PC-9 (cell line): Measurements from ENCODE around the gene STX8. TPM values are rescaled to one million over a fixed set of nuclear protein-coding genes. Genes with fewer than 3 reads are reported as not detected.

Experiments
- BruUV-seq: library from RNA; stranded (reverse); fragments of 400-500 nt; replicated peaks from 2 replicates; lab custom pipeline; 2021; lab: Mats Ljungman, UMichigan
- CTCF ChIA-PET: fragments of 300-600 bp; sonication (Branson Sonifier 250); formaldehyde crosslinking; loops from one replicate; lab custom pipeline; 2022; ENCODE audit warnings: antibody characterized with exemption; lab: Charles Lee
- POLR2A ChIA-PET: fragments of 300-600 bp; sonication (Branson Sonifier 250); formaldehyde crosslinking; loops from one replicate; lab custom pipeline; 2022; ENCODE audit warnings: antibody characterized with exemption; ENCODE audit not compliant: unreplicated experiment; lab: Charles Lee
- DNase-seq, 2 experiments: peaks; one replicate each; pipeline versions ENCODE4 v3.0.0 to v3.0.0-alpha.2; 2015 to 2022; ENCODE audit warnings: mixed read lengths in 1 of 2
- H2AFZ ChIP-seq: fragments of 200-600 bp; sonication (generic); 2 replicates; pipeline ENCODE4 v1.8.1; 2017; ENCODE audit warnings: antibody characterized with exemption
- H3F3A ChIP-seq: fragments of 200-600 bp; sonication (generic); 2 replicates; pipeline ENCODE4 v1.8.1; 2017; ENCODE audit warnings: antibody characterized with exemption, mild to moderate bottlenecking, low read depth; ENCODE audit not compliant: insufficient read depth
- H3K27ac ChIP-seq: fragments of 200-600 bp; sonication (generic); 2 replicates; pipeline ENCODE4 v1.6.1; 2016; ENCODE audit warnings: mixed run types
- H3K27me3 ChIP-seq: fragments of 200-600 bp; sonication (generic); 2 replicates; pipeline ENCODE4 v1.6.1; 2016; ENCODE audit warnings: low read depth, mixed run types; ENCODE audit not compliant: insufficient read depth
- H3K36me3 ChIP-seq: fragments of 200-600 bp; sonication (generic); 2 replicates; pipeline ENCODE4 v1.6.1; 2016; ENCODE audit warnings: low read depth, mixed run types
- H3K4me1 ChIP-seq: fragments of 200-600 bp; sonication (generic); replicated peaks from 2 replicates; pipeline ENCODE4 v1.6.1; 2016; ENCODE audit warnings: mixed run types; ENCODE audit not compliant: insufficient read depth
- H3K4me2 ChIP-seq: fragments of 200-600 bp; sonication (generic); 2 replicates; pipeline ENCODE4 v1.6.1; 2017; ENCODE audit warnings: mixed run types
- H3K4me3 ChIP-seq: fragments of 200-600 bp; sonication (generic); 2 replicates; pipeline ENCODE4 v1.6.1; 2016; ENCODE audit warnings: mixed run types
- H3K79me2 ChIP-seq: fragments of 200-600 bp; sonication (generic); 2 replicates; pipeline ENCODE4 v1.6.1; 2017; ENCODE audit warnings: low read depth, mixed run types
- H3K9me2 ChIP-seq: fragments of 200-600 bp; sonication (generic); 2 replicates; pipeline ENCODE4 v1.8.1; 2017; ENCODE audit warnings: mild to moderate bottlenecking; ENCODE audit not compliant: insufficient read depth
- H3K9me3 ChIP-seq: fragments of 200-600 bp; sonication (generic); 2 replicates; pipeline ENCODE4 v1.8.1; 2016; ENCODE audit warnings: low read depth; ENCODE audit not compliant: insufficient read depth
- H4K20me1 ChIP-seq: fragments of 200-600 bp; sonication (generic); 2 replicates; pipeline ENCODE4 v1.8.1; 2017; ENCODE audit not compliant: insufficient read depth
- EZH2 ChIP-seq: fragments of 200-600 bp; sonication (generic); IDR thresholded peaks from 2 replicates; pipeline ENCODE4 v1.8.0; 2017; ENCODE audit warnings: antibody characterized with exemption, low read depth
- intact Hi-C: fragments of 100-400 bp; cut with micrococcal nuclease; formaldehyde crosslinking; loops from one replicate; pipeline ENCODE4 v1.10.0; 2022; ENCODE audit not compliant: unreplicated experiment
- total RNA-seq: library from RNA; stranded (reverse); gene quantifications from 2 replicates; pipeline ENCODE4 v1.2.3, GENCODE V29; 2021
- TF ChIP-seq, protein P1 (sequence below): fragments of 200-600 bp; sonication (generic); conservative IDR thresholded peaks from 2 replicates; pipeline ENCODE4 v1.6.1; 2017; ENCODE audit warnings: mixed run types, antibody characterized with exemption, mild to moderate bottlenecking, moderate library complexity

STX8 gene
- total RNA-seq, 1 experiment from 2014 or later, result 60.6 TPM

DNA sequence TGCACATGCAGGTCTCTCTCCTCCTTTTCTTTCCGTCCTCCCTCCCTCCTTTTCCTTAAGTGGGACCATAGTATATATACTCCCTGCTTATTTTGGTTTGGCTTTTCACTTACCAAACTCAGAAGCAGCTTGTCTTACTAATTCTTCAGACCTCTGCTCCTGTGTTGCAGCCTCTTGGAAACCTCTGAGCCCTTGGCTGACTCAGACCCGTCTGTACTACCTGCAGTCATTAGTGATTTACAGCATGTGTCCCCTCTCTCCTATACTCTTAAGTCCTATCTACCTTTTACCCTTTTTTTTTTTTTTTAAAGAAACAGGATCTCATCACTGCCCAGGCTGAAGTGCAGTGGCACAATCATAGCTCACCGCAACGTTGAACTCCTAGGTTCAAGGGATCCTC, 207.0 kb downstream of the STX8 start:
- no peaks in the 10 kb centered on the region for H3K36me3 ChIP-seq
- no peak overlapping the region for H3K27ac ChIP-seq
- no peaks in the 10 kb centered on the region for H3K9me3 ChIP-seq
- H3K4me1 ChIP-seq, result 0 out of 2 replicates have a peak, but pooled peaks cover 4% of the 10 kb centered on the region
- CTCF ChIA-PET, result interaction anchor here (0.6 kb wide), 1 partner anchor 70 kb away, joined by 3 read pairs; no protein-coding TSS in a partner anchor
- intact Hi-C loops, result no loop called here
- no peaks in the 10 kb centered on the region for H3K9me2 ChIP-seq
- no TSS peak for BruUV-seq
- H3K27me3 ChIP-seq, result no peaks in the 10 kb centered on the region
- H2AFZ ChIP-seq, result no peak overlapping the region
- H3K79me2 ChIP-seq, result no peaks in the 10 kb centered on the region
- no peaks in the 10 kb centered on the region for H4K20me1 ChIP-seq
- no peak overlapping the region for H3K4me3 ChIP-seq
- POLR2A ChIA-PET, result no interaction called here
- no peak for DNase-seq
- TF ChIP-seq, protein P1, sequence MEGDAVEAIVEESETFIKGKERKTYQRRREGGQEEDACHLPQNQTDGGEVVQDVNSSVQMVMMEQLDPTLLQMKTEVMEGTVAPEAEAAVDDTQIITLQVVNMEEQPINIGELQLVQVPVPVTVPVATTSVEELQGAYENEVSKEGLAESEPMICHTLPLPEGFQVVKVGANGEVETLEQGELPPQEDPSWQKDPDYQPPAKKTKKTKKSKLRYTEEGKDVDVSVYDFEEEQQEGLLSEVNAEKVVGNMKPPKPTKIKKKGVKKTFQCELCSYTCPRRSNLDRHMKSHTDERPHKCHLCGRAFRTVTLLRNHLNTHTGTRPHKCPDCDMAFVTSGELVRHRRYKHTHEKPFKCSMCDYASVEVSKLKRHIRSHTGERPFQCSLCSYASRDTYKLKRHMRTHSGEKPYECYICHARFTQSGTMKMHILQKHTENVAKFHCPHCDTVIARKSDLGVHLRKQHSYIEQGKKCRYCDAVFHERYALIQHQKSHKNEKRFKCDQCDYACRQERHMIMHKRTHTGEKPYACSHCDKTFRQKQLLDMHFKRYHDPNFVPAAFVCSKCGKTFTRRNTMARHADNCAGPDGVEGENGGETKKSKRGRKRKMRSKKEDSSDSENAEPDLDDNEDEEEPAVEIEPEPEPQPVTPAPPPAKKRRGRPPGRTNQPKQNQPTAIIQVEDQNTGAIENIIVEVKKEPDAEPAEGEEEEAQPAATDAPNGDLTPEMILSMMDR, result no peak
- TF ChIP-seq EZH2, result no peak
- H3K4me2 ChIP-seq, result no peak overlapping the region
- no peaks in the 10 kb centered on the region for H3F3A ChIP-seq

DNA sequence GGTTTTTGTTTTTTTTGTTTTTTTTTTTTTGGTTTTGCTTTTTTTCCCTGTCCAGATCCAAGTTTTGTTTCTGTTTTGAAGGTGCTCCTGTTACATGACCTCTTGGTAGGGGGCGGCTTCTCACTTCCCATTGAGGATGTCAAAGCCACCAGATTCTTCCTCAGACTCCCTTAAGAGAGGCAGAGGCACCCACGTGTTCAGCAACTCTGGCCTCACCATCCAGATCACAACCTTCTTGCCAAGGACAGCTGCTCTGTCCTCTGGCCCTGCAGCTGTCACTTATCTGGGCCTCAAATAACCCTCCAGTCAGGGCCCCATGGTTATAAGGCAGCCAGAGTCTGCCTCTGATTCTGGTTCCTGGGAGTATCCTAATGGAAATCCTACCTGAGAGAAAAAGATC, 208.5 kb downstream of the STX8 start:
- Histone ChIP-seq H3K36me3 (no peaks in the 10 kb centered on the region), H3K27me3 (no peaks in the 10 kb centered on the region), H3K79me2 (no peaks in the 10 kb centered on the region), H3K27ac (no peak overlapping the region), H3K4me3 (no peak overlapping the region), H4K20me1 (no peaks in the 10 kb centered on the region), H3K4me1 (0 out of 2 replicates have a peak, but pooled peaks cover 4% of the 10 kb centered on the region), H3K4me2 (no peak overlapping the region), H3F3A (no peaks in the 10 kb centered on the region), H3K9me2 (no peaks in the 10 kb centered on the region), H2AFZ (no peak overlapping the region), H3K9me3 (no peaks in the 10 kb centered on the region)
- TF ChIP-seq, protein P1, result no peak
- TF ChIP-seq EZH2, result no peak
- intact Hi-C loops, result no loop called here
- ChIA-PET POLR2A (no interaction called here), CTCF (no interaction called here)
- DNase-seq, result no peak
- BruUV-seq, result no TSS peak

DNA sequence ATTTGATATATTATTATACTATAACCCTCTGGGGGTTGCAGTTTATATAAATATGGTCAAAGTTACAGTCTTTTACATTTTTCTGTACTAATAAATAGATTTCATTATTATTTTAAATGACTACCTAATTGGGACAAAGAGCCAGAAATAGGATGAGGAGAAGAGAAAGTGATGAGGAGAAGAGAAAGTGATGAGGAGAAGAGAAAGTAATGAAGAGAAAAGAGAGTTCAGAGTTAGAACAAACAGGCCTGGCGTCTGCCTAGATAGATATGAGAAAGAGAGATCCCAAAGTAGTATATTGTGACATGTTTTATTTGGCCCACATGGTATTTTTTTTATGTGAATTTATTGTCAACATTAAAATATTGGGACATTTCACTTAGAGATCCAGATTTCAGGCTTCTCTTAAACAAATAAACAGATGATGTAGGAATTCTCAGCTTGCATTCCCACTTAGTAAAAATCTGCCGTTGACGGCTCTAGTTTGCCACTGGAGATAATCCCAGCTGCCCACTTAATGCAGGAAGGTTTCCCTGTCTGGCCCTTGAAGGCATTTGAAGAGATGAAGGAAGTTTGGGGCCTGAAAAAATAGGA, 210.7 kb downstream of the STX8 start:
- no TSS peak for BruUV-seq
- no peaks in the 10 kb centered on the region for H3K4me1 ChIP-seq
- H3F3A ChIP-seq, result no peaks in the 10 kb centered on the region
- intact Hi-C loops, result no loop called here
- CTCF ChIA-PET, result no interaction called here
- no peak overlapping the region for H3K4me2 ChIP-seq
- no peak overlapping the region for H2AFZ ChIP-seq
- no peaks in the 10 kb centered on the region for H3K9me3 ChIP-seq
- TF ChIP-seq, protein P1, result no peak
- no peaks in the 10 kb centered on the region for H3K36me3 ChIP-seq
- no peak overlapping the region for H3K4me3 ChIP-seq
- no peaks in the 10 kb centered on the region for H4K20me1 ChIP-seq
- H3K27ac ChIP-seq, result no peak overlapping the region
- H3K9me2 ChIP-seq, result no peaks in the 10 kb centered on the region
- DNase-seq, result no peak
- no peaks in the 10 kb centered on the region for H3K79me2 ChIP-seq
- POLR2A ChIA-PET, result no interaction called here
- no peaks in the 10 kb centered on the region for H3K27me3 ChIP-seq
